WERI-Rb-1 (cell line): ENCODE data around the gene SH3PXD2B.

Experiments
- DNase-seq: peaks from one replicate; pipeline ENCODE4 v3.0.0-alpha.2; 2020
- H3K27ac ChIP-seq: fragments of 250-450 bp; sonication (Bioruptor Pico); 2 replicates; pipeline ENCODE4 v1.5.1; 2020; ENCODE audit warnings: mild to moderate bottlenecking, moderate library complexity
- H3K27me3 ChIP-seq: fragments of 250-450 bp; sonication (Bioruptor Pico); 2 replicates; pipeline ENCODE4 v1.5.1; 2021; ENCODE audit warnings: mild to moderate bottlenecking, low read depth, moderate library complexity; ENCODE audit not compliant: insufficient read depth, severe bottlenecking
- H3K36me3 ChIP-seq: fragments of 250-450 bp; sonication (Bioruptor Pico); 2 replicates; pipeline ENCODE4 v1.5.1; 2020; ENCODE audit warnings: mild to moderate bottlenecking, moderate library complexity
- H3K4me3 ChIP-seq: 2 replicates; pipeline ENCODE4 v1.5.1; 2011; ENCODE audit warnings: low read depth, mild to moderate bottlenecking, control low read depth, low read length
- H3K9me3 ChIP-seq: fragments of 250-450 bp; sonication (Bioruptor Pico); 2 replicates; pipeline ENCODE4 v1.5.1; 2021; ENCODE audit warnings: mild to moderate bottlenecking, moderate library complexity; ENCODE audit not compliant: severe bottlenecking
- TF ChIP-seq, protein P1 (sequence below): IDR thresholded peaks from 2 replicates; pipeline ENCODE4 v1.5.1; 2011; ENCODE audit warnings: low read depth, mild to moderate bottlenecking, control low read depth, inconsistent platforms, low read length

SH3PXD2B gene

DNA sequence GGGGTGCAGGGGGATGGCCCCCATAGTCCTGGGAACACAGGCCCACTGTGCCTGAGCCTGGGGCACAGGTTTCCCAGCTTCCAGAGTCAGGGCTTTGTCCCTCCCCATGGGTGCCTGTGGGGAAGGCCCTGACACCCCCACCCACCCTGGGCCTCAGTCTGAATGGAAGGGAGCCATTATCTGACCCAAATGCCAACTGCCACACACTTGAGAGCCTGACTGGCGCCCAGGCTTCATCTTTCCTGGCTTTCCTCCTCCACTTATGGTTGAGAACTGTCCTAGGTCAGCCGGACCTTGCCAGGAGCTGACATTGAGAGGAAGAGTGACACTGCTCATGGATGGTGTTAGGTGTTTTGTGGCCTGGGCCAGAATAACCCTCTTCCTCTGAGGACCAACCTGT is 24.0 kb downstream of the SH3PXD2B start:
- no peaks in the 10 kb centered on the region for H3K27me3 ChIP-seq
- no peak overlapping the region for H3K27ac ChIP-seq
- no peaks in the 10 kb centered on the region for H3K36me3 ChIP-seq
- H3K4me3 ChIP-seq, result no peak overlapping the region
- H3K9me3 ChIP-seq, result no peaks in the 10 kb centered on the region
- TF ChIP-seq, protein P1, sequence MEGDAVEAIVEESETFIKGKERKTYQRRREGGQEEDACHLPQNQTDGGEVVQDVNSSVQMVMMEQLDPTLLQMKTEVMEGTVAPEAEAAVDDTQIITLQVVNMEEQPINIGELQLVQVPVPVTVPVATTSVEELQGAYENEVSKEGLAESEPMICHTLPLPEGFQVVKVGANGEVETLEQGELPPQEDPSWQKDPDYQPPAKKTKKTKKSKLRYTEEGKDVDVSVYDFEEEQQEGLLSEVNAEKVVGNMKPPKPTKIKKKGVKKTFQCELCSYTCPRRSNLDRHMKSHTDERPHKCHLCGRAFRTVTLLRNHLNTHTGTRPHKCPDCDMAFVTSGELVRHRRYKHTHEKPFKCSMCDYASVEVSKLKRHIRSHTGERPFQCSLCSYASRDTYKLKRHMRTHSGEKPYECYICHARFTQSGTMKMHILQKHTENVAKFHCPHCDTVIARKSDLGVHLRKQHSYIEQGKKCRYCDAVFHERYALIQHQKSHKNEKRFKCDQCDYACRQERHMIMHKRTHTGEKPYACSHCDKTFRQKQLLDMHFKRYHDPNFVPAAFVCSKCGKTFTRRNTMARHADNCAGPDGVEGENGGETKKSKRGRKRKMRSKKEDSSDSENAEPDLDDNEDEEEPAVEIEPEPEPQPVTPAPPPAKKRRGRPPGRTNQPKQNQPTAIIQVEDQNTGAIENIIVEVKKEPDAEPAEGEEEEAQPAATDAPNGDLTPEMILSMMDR, result no peak
- DNase-seq, result no peak

GRCh38 chr5:172429201-172429940 is 25.0 kb downstream of the SH3PXD2B start:
- no peak overlapping the region for H3K4me3 ChIP-seq
- H3K9me3 ChIP-seq, result no peaks in the 10 kb centered on the region
- DNase-seq, result no peak
- TF ChIP-seq, protein P1, result no peak
- H3K27ac ChIP-seq, result no peak overlapping the region
- no peaks in the 10 kb centered on the region for H3K36me3 ChIP-seq
- no peaks in the 10 kb centered on the region for H3K27me3 ChIP-seq

DNA sequence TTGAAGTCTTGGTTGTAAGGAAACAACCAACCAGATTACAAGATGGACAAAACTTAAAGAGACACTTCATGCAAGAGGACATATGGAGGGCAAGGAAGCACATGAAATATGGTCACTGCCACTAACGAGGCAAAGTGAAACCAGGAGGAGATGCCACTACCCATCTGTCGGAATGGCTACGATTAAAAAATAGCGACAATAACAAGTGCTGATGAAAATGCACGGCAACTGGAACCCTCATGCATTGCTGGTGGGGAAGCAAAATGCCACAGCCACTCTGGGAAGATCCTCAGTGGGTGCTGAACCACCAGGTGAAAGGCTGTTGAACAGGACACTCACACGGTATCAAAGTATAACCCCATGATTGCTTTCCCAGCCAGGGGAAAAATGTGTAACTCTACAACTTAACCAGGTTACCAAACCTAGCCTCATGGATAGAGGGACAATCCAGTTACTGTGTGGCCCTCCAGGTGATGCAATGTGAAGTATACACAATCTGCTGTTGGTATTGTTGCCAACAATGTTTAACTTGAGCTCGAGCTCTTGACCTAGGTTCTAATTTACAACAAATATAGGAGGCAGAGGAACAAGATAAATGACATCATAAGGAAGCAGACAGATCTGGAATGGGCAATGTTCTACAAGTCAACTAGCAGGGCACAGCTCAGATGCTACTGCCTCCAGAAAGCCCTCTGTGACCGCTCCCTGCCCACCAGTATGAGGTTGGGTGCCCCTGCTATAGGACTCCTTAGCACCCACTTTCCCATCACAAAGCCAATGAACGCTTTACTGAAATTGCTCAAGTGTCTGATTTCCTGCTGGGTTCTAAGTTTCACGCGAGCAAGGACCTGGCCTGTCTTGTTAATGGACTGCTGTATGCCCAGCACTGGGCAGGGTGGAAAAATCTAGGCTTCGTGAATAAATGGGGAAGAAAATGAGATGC is 25.8 kb downstream of the SH3PXD2B start:
- Histone ChIP-seq H3K27me3 (no peaks in the 10 kb centered on the region), H3K9me3 (no peaks in the 10 kb centered on the region), H3K4me3 (no peak overlapping the region), H3K27ac (no peak overlapping the region), H3K36me3 (no peaks in the 10 kb centered on the region)
- TF ChIP-seq, protein P1, result no peak
- DNase-seq, result no peak

GRCh38 chr5:172427202-172427601 is 27.1 kb downstream of the SH3PXD2B start:
- TF ChIP-seq, protein P1, result no peak
- no peak overlapping the region for H3K27ac ChIP-seq
- H3K9me3 ChIP-seq, result no peaks in the 10 kb centered on the region
- H3K27me3 ChIP-seq, result no peaks in the 10 kb centered on the region
- H3K4me3 ChIP-seq, result no peak overlapping the region
- no peaks in the 10 kb centered on the region for H3K36me3 ChIP-seq
- DNase-seq, result no peak

DNA sequence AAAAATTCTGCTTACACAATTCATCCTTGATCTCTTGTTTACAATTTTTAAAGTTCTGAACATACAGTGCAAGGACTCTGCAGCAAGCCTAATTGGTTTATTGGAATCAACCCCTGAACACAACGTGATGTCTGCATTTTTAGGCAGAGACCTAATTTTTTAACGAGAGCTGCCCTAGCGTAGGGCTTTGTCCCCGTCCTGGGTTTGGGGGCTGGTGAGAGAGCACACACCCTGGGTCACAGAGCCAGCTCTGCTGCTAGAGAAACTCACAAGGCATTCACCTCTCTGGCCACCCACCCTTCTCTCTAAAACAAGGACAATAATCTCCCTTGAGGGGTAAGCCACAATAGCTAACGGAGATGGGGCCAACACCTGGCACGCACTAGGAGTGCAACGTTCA is 28.2 kb downstream of the SH3PXD2B start:
- Histone ChIP-seq H3K36me3 (no peaks in the 10 kb centered on the region), H3K9me3 (no peaks in the 10 kb centered on the region), H3K27ac (no peak overlapping the region), H3K4me3 (no peak overlapping the region), H3K27me3 (no peaks in the 10 kb centered on the region)
- TF ChIP-seq, protein P1, result no peak
- no peak for DNase-seq
